Measurements from ENCODE around the gene CCDC9B.

- no peak for TF ChIP-seq CTCF (IDR thresholded peaks at IDR 0.05)
- TF ChIP-seq POLR2A (IDR thresholded peaks at IDR 0.05) = no peak
Measured at GRCh38 chr15:40372981-40373380, 32.2 kb upstream of the CCDC9B start.
